Measurements from ENCODE around the gene ANGEL2.

DNA sequence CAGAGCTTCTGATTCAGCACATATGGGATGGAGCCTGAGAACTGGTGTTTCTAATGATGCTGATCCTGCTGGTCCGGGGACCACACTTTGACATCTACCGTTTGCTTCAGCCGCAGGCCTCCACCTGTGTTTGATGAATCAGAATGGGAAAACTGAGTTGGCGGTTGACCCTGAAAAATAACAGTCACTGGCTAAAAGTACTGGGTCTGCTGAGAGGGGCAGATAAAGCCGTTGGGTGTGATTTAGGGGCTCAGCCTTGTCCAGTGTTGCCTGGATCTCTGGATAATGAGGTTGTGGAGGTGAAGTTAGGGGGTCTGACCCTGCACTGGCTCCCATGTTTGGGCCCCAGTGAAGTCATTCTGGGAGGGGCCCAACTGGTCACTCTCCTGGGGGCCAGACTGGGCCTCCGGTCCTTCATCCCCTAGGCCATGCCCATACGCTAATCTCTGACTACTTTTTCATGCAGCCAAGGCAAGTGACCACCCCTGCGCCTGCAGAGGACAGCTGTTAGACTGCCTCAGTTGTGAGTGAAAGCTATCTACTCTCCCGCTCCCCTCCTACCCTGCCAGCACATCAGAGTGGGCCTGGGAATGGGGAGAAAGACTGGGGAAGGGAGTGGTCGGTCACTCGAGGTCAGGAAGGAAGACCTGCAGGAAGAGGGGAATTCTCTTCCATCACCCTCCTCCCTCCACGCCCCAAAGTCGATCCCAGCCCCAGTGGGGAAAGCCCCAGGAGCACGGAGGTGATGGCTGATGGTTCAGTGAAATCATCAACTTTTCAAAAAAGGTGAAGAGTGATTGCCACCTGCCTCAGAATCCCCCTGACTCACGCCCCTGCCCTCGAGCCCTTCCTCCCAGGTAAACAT lies 37.7 kb downstream of the ANGEL2 start:
- no peak for TF ChIP-seq POLR2A (IDR thresholded peaks at IDR 0.05; ENCODE audit: low read length)
- no peak for TF ChIP-seq GATA1 (IDR thresholded peaks at IDR 0.05; ENCODE audit: low read depth, low read length)
